Measurements from ENCODE around the gene SMAD6. TPM values are rescaled to one million over a fixed set of nuclear protein-coding genes. Genes with fewer than 3 reads are reported as not detected.

SMAD6 gene
- total and polyA plus RNA-seq, 2 of the 4 experiments (the other 2 are of a cell fraction) = 4.8 to 8.5 TPM

GRCh38 chr15:66761726-66762595 is 59.9 kb downstream of the SMAD6 start:
- WGBS, 2 experiments (ENCODE audit: extremely low coverage in 2 of 2, insufficient read length in 1 of 2) = 94% methylated on average over 3 of the region's 17 CpGs; no CpG with 5 or more reads in 1 of the 2 experiments
- H3K4me1 ChIP-seq (ENCODE audit: control insufficient read depth, insufficient read depth, low read length) = peaks cover 58% of the 10 kb centered on the region
- POLR2A ChIA-PET (ENCODE audit: unreplicated experiment) = no interaction called here

More at GRCh38 chr15:66761726-66762595, 59.9 kb downstream of the SMAD6 start:
- in situ Hi-C loops (cut with MboI; ENCODE audit: low sequenced_read_pairs) (no loop called here), dilution Hi-C loops (cut with HindIII; ENCODE audit: low sequenced_read_pairs, unreplicated experiment) (no loop called here), intact Hi-C loops (cut with micrococcal nuclease) (loop anchor here (2.0 kb wide), 1 partner anchor 13 kb away; no protein-coding TSS in a partner anchor)
- ATAC-seq (ENCODE audit: low read depth) (peak; percentile 6), DNase-seq (no peak)
- Histone ChIP-seq H4K8ac (ENCODE audit: low read depth in 2 of 2, low read length in 2 of 2) (peak overlapping the region; percentile 18 to 76; a peak in 3 of 4 replicates), H2BK15ac (ENCODE audit: low read depth, low read length) (peak overlapping the region; percentile 90; the same call in 2 of the 3 replicates), H3K9ac (ENCODE audit: low read depth, low read length) (no peak overlapping the region), H3K14ac (replicated peaks; ENCODE audit: low read depth, low read length) (peak overlapping the region; percentile 90), H3K23ac (ENCODE audit: low read depth, low read length) (peak overlapping the region; percentile 69), H3K4ac (ENCODE audit: low read depth, low read length) (peak overlapping the region; percentile 90), H3K56ac (ENCODE audit: extremely low read depth, insufficient read depth, low read length) (peak overlapping the region; percentile 32; the same call in 1 of the 2 replicates), H2AFZ (replicated peaks; ENCODE audit: low read length, poor library complexity) (peak overlapping the region; percentile 75), H4K20me1 (ENCODE audit: insufficient read depth, low read length) (peaks cover 9% of the 10 kb centered on the region), H3K9me3 (ENCODE audit: control insufficient read depth, insufficient read depth, low read length) (no peaks in the 10 kb centered on the region), H2AK5ac (ENCODE audit: low read depth, low read length) (peak overlapping the region; percentile 93), H2BK120ac (ENCODE audit: low read depth, low read length) (peak overlapping the region; percentile 83), H3K9me1 (ENCODE audit: insufficient read depth, low read length) (peaks cover 64% of the 10 kb centered on the region), H2AK9ac (replicated peaks; ENCODE audit: low read depth, low read length, poor library complexity) (peak overlapping the region; percentile 70), H3K4me3 (ENCODE audit: insufficient read depth, low read depth, low read length) (no peak overlapping the region), H3K79me1 (ENCODE audit: low read depth in 1 of 2, low read length in 2 of 2) (peaks cover 25 to 80% of the 10 kb centered on the region in 2 experiments), H3K4me2 (ENCODE audit: low read depth, low read length) (peak overlapping the region; percentile 1; the same call in 1 of the 2 replicates), H3K36me3 (ENCODE audit: control insufficient read depth, insufficient read depth, low read length) (peaks cover 4% of the 10 kb centered on the region; the same call in 1 of the 2 replicates), H3K27ac (ENCODE audit: insufficient read depth, low read length) (peak overlapping the region; percentile 61), H4K5ac (ENCODE audit: low read depth, low read length) (peak overlapping the region; percentile 32; the same call in 1 of the 2 replicates), H3K27me3 (ENCODE audit: control insufficient read depth, insufficient read depth, low read length) (no peaks in the 10 kb centered on the region), H4K91ac (ENCODE audit: insufficient read depth, low read depth, low read length) (peak overlapping the region; percentile 82), H2BK5ac (ENCODE audit: low read depth, low read length, poor library complexity, severe bottlenecking) (peak overlapping the region; percentile 56), H3K18ac (ENCODE audit: low read depth, low read length) (peak overlapping the region; percentile 51), H2BK20ac (ENCODE audit: low read depth, low read length) (peak overlapping the region; percentile 86)
- no peak for TF ChIP-seq RFX5 (IDR thresholded peaks at IDR 0.05; ENCODE audit: low read depth, low read length)
- TF ChIP-seq CTCF (conservative IDR thresholded peaks at IDR 0.05; ENCODE audit: low read depth, low read length) = no peak
- no peak for TF ChIP-seq CEBPB (IDR thresholded peaks at IDR 0.05; ENCODE audit: low read depth, low read length)
- TF ChIP-seq FOS (IDR thresholded peaks at IDR 0.05; ENCODE audit: low read depth, low read length) = no peak
- TF ChIP-seq POLR2A (IDR thresholded peaks at IDR 0.05; ENCODE audit: low read depth, low read length) = no peak
- no peak for TF ChIP-seq MAFK (IDR thresholded peaks at IDR 0.05; ENCODE audit: low read depth, low read length)
- TF ChIP-seq SMC3 (IDR thresholded peaks at IDR 0.05; ENCODE audit: low read depth, low read length) = no peak
- no peak for TF ChIP-seq BHLHE40 (IDR thresholded peaks at IDR 0.05; ENCODE audit: low read depth, low read length)
- TF ChIP-seq MXI1 (IDR thresholded peaks at IDR 0.05; ENCODE audit: borderline replicate concordance, low read depth, low read length) = no peak
- TF ChIP-seq RCOR1 (IDR thresholded peaks at IDR 0.05; ENCODE audit: insufficient replicate concordance, low read length) = no peak
- no peak for TF ChIP-seq MAZ (IDR thresholded peaks at IDR 0.05; ENCODE audit: borderline replicate concordance, low read depth, low read length)
- no peak for TF ChIP-seq RAD21 (IDR thresholded peaks at IDR 0.05; ENCODE audit: low read length)
- TF ChIP-seq NFE2L2 (IDR thresholded peaks at IDR 0.05; ENCODE audit: low read depth, low read length) = no peak
- BruUV-seq (replicated peaks) = no TSS peak
- CTCF ChIA-PET = interaction anchor here (1.1 to 1.8 kb wide), 2 partner anchors 90 to 91 kb away, joined by 3 to 4 read pairs; no protein-coding TSS in a partner anchor

Measured in IMR-90 (cell line).